ENCODE measurements around the gene LYRM7. TPM values are rescaled to one million over a fixed set of nuclear protein-coding genes. Genes with fewer than 3 reads are reported as not detected.

Gene LYRM7
- total and polyA plus RNA-seq, 2 experiments from 2014 or later = 8.5 to 27.5 TPM

DNA sequence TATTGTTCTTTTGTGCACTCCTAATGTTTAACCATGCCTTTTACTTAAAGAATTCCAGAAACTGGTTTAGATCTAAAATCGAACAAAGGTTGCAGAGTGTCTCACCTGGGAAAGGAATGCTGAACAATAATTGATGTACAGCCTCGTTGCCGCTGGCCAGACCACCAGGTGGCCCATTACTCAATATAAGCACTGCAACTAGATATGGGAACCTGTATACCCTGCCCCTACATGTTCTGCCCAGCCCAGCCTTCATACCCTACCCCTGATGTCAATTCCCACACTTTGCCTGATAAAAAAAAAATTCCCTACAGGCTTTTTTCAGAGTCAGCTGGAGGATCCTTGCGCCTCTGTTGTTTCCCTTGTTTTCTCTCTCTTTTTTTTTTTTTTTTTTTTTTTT is 19.5 kb upstream of the LYRM7 start:
- no peak overlapping the region for H2AFZ ChIP-seq
- no peaks in the 10 kb centered on the region for H3K9me2 ChIP-seq (ENCODE audit: insufficient read depth)
- no peaks in the 10 kb centered on the region for H3F3A ChIP-seq (ENCODE audit: insufficient read depth)
- in situ Hi-C loops (cut with MboI) = no loop called here
- whole genome bisulfite sequencing, 2 experiments (ENCODE audit: low coverage in 1 of 2, low lambda C conversion rate in 2 of 2, missing lambda C conversion rate in 2 of 2) = 67 to 75% methylated on average over 4 of the region's 4 CpGs
- no peak overlapping the region for H3K27ac ChIP-seq
- no peaks in the 10 kb centered on the region for H3K79me2 ChIP-seq (ENCODE audit: insufficient read depth)
- H3K4me3 ChIP-seq = no peak overlapping the region
- no peaks in the 10 kb centered on the region for H3K36me3 ChIP-seq (ENCODE audit: low read depth)
- H3K4me1 ChIP-seq (ENCODE audit: insufficient read depth) = no peaks in the 10 kb centered on the region
- H4K20me1 ChIP-seq (ENCODE audit: insufficient read depth) = no peaks in the 10 kb centered on the region
- DNase-seq = no peak
- H3K4me2 ChIP-seq (ENCODE audit: unreplicated experiment) = no peak overlapping the region
- no peak overlapping the region for H3K9ac ChIP-seq
- TF ChIP-seq EZH2phosphoT487 (IDR thresholded peaks at IDR 0.05; ENCODE audit: insufficient read depth, low read depth) = no peak
- no peak for TF ChIP-seq EZH2 (IDR thresholded peaks at IDR 0.05; ENCODE audit: insufficient read depth, poor library complexity, severe bottlenecking)
- no peaks in the 10 kb centered on the region for H3K9me3 ChIP-seq (ENCODE audit: low read depth)
- H3K27me3 ChIP-seq (replicated peaks; ENCODE audit: insufficient read depth) = no peaks in the 10 kb centered on the region

- TF ChIP-seq EZH2phosphoT487 (IDR thresholded peaks at IDR 0.05; ENCODE audit: insufficient read depth, low read depth) (no peak), EZH2 (IDR thresholded peaks at IDR 0.05; ENCODE audit: insufficient read depth, poor library complexity, severe bottlenecking) (no peak)
- no peak for DNase-seq
- WGBS, 2 experiments (ENCODE audit: low coverage in 1 of 2, low lambda C conversion rate in 2 of 2, missing lambda C conversion rate in 2 of 2) = 97 to 98% methylated on average over 2 of the region's 2 CpGs
These were observed 14.4 kb upstream of the LYRM7 start for GRCh38 chr5:131156385-131156784.

DNA sequence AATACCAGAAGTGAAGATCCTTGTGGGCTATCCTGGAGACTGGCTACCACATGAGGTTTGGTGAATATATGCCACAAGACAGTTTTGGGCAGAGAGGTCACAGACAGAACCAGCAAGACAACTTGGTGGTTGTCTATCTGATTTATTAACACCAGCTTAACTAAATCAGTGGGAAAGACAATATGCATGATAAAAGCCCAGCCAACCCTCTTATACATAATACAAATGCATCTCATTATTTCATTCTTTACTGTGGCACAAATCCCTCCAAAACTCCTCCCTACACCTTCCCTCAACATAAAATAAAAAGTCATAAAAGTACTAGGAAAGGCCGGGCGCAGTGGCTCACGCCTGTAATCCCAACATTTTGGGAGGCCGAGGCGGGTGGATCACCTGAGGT is 13.8 kb upstream of the LYRM7 start:
- Histone ChIP-seq H3K9me3 (ENCODE audit: low read depth) (no peaks in the 10 kb centered on the region), H3K9ac (no peak overlapping the region), H3K27ac (no peak overlapping the region), H3K9me2 (ENCODE audit: insufficient read depth) (no peaks in the 10 kb centered on the region), H2AFZ (no peak overlapping the region), H3F3A (ENCODE audit: insufficient read depth) (no peaks in the 10 kb centered on the region), H3K4me2 (ENCODE audit: unreplicated experiment) (no peak overlapping the region), H4K20me1 (ENCODE audit: insufficient read depth) (no peaks in the 10 kb centered on the region), H3K4me3 (no peak overlapping the region), H3K4me1 (ENCODE audit: insufficient read depth) (no peaks in the 10 kb centered on the region), H3K27me3 (replicated peaks; ENCODE audit: insufficient read depth) (no peaks in the 10 kb centered on the region), H3K36me3 (ENCODE audit: low read depth) (peaks cover 32% of the 10 kb centered on the region), H3K79me2 (ENCODE audit: insufficient read depth) (peaks cover 37% of the 10 kb centered on the region)
- in situ Hi-C loops (cut with MboI) = no loop called here
- no peak for TF ChIP-seq EZH2phosphoT487 (IDR thresholded peaks at IDR 0.05; ENCODE audit: insufficient read depth, low read depth)
- TF ChIP-seq EZH2 (IDR thresholded peaks at IDR 0.05; ENCODE audit: insufficient read depth, poor library complexity, severe bottlenecking) = no peak
- WGBS, 2 experiments (ENCODE audit: low coverage in 1 of 2, low lambda C conversion rate in 2 of 2, missing lambda C conversion rate in 2 of 2) = 93 to 97% methylated on average over 5 of the region's 5 CpGs
- DNase-seq = no peak

More at GRCh38 chr5:131156385-131156784, 14.4 kb upstream of the LYRM7 start:
- H3K9me2 ChIP-seq (ENCODE audit: insufficient read depth) = no peaks in the 10 kb centered on the region
- in situ Hi-C loops (cut with MboI) = no loop called here
- H4K20me1 ChIP-seq (ENCODE audit: insufficient read depth) = no peaks in the 10 kb centered on the region
- H3K9ac ChIP-seq = no peak overlapping the region
- no peaks in the 10 kb centered on the region for H3K9me3 ChIP-seq (ENCODE audit: low read depth)
- no peak overlapping the region for H3K4me2 ChIP-seq (ENCODE audit: unreplicated experiment)
- no peaks in the 10 kb centered on the region for H3K4me1 ChIP-seq (ENCODE audit: insufficient read depth)
- peaks cover 31% of the 10 kb centered on the region for H3K79me2 ChIP-seq (ENCODE audit: insufficient read depth)
- peaks cover 27% of the 10 kb centered on the region for H3K36me3 ChIP-seq (ENCODE audit: low read depth)
- H3F3A ChIP-seq (ENCODE audit: insufficient read depth) = no peaks in the 10 kb centered on the region
- H2AFZ ChIP-seq = no peak overlapping the region
- H3K27ac ChIP-seq = no peak overlapping the region
- no peak overlapping the region for H3K4me3 ChIP-seq
- H3K27me3 ChIP-seq (replicated peaks; ENCODE audit: insufficient read depth) = no peaks in the 10 kb centered on the region

GRCh38 chr5:131160134-131160533 is 10.6 kb upstream of the LYRM7 start:
- TF ChIP-seq EZH2phosphoT487 (IDR thresholded peaks at IDR 0.05; ENCODE audit: insufficient read depth, low read depth) (no peak), EZH2 (IDR thresholded peaks at IDR 0.05; ENCODE audit: insufficient read depth, poor library complexity, severe bottlenecking) (no peak)
- no peaks in the 10 kb centered on the region for H3K9me2 ChIP-seq (ENCODE audit: insufficient read depth)
- no peaks in the 10 kb centered on the region for H3K9me3 ChIP-seq (ENCODE audit: low read depth)
- H3K36me3 ChIP-seq (ENCODE audit: low read depth) = peaks cover 33% of the 10 kb centered on the region
- H3K4me2 ChIP-seq (ENCODE audit: unreplicated experiment) = no peak overlapping the region
- H4K20me1 ChIP-seq (ENCODE audit: insufficient read depth) = no peaks in the 10 kb centered on the region
- WGBS, 2 experiments (ENCODE audit: low coverage in 1 of 2, low lambda C conversion rate in 2 of 2, missing lambda C conversion rate in 2 of 2) = 38 to 51% methylated on average over 2 of the region's 2 CpGs
- peaks cover 9% of the 10 kb centered on the region for H3K4me1 ChIP-seq (ENCODE audit: insufficient read depth)
- in situ Hi-C loops (cut with MboI) = loop anchor here (10.0 kb wide), 1 partner anchor 225 kb away; no protein-coding TSS in a partner anchor
- no peak overlapping the region for H3K27ac ChIP-seq
- DNase-seq = no peak
- H3K79me2 ChIP-seq (ENCODE audit: insufficient read depth) = peaks cover 62% of the 10 kb centered on the region
- H3F3A ChIP-seq (ENCODE audit: insufficient read depth) = peaks cover 12% of the 10 kb centered on the region
- no peak overlapping the region for H2AFZ ChIP-seq
- no peaks in the 10 kb centered on the region for H3K27me3 ChIP-seq (replicated peaks; ENCODE audit: insufficient read depth)
- H3K9ac ChIP-seq = no peak overlapping the region
- H3K4me3 ChIP-seq = no peak overlapping the region

Measured in GM23248 (cell line).